ENCODE results near the gene INKA1.
"Not testable (repeated sequence)": the region's sequence is repeated elsewhere in the genome, so short reads cannot be mapped to it uniquely, and the experiment has no call there.

Gene INKA1

DNA sequence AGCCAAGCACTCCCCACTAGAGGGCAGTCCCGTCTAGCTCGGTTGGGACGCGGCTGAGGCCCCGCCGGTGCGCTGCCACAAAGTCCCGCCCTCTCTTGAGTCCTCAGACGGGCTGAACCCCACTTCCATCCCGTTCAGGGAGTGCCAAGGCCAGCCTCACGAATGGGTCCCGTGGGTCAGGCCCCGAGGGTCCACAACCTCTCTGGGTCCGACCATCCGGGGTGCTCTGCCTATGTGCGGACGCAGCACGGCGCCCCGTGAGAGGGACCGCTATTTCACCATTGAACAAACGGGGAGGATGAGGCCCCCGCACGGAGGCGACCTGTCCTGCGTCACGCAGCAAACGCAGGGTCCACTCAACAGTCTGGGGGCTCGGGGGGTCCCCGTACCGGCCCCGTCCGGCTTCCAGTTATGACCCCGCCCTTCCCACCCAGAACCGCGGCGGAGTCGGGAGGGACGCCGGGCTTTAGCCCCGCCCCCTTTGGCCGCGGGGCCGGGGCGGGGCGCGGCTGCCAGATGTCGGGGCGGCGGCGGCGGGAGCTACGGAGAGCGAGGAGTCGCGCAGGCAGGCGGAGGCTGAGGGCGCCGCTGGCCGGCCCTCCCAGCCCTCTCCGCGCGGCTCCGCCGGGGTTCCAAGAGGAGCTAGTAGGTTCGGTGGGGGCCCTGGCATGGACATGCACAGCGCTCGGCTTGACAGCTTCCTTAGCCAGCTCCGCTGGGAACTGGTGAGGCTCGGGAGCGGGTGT lies at the start of gene INKA1:
Gene INKA1 (plus strand): TSS at position 543 of the 746 bp plus-strand sequence. CDS start 132 bp downstream, at position 675.
- DNase-seq, result peak; percentile 80

DNA sequence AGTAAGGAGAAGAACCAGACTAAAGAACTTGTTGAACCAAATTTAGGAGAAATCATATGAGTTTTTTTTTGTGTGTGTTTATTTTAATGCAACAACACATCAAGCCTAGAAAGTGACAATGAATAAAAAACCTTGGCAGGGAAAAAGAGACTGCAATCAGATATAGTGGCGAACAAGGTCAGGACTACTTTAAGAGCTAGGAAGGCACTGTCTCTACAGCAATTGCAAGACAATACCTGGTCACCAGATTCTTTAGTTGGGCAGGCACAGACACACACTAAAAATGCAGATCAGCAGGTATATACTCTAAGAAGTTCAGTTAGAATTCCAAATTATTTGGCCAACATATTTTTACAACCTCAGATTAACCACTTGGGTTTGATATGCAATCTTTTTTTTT lies 48.5 kb upstream of the INKA1 start:
- no peak for DNase-seq

DNA sequence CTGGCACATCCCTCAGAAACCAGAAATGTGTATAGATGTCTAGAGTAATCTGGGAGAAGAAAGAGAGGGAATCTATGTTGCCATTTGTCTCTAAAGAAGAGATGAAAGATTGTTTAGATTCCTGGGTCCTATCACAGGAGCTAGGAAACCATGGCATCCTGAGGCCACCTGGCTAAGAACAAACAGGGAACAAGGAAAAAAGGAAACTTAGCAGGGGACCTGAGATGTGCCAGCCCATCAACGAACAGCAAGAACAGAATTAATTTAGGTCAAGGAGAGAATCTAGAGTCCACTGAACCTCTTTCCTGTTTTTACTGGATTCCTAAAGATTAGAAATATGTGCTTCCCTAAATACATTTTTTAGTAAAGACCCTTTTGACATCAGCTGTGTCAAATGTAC lies 47.0 kb upstream of the INKA1 start:
- no peak for DNase-seq

DNA sequence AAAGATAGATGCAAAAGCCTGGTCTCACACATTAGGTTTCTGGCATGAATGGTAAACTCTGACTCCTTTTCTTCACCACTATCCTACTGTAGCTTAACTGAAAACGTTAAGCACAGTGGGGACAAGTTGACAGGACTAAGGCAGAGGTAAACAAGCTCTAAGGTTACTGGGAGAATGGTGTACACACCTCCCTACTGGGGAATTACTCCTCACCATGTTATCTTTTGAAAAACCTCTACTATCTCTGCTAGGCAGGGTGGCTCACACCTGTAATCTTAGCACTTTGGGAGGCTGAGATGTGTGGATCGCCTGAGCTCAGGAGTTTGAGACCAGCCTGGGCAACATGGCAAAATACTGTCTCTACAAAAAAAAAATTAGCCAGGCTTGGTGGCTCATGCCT lies 45.9 kb upstream of the INKA1 start:
- no peak for DNase-seq

DNA sequence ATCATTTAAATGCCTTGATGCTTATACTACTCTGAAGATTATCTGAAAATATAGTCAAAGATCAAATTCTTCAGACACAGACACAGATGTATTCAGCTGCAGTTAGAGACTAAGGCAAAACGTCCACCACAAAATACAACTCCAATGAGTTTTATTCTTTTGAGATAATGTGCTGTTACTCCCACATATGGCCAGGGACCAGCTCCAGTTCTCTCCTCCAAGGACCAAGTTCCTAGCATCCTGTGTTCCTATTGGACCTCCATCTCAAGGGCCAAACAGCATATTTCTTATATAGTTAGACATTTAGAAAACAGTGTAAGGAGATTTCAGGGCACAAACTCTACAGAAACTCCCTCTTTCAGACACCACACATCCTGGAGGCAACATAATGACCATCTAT lies 43.8 kb upstream of the INKA1 start:
- DNase-seq, result no peak

DNA sequence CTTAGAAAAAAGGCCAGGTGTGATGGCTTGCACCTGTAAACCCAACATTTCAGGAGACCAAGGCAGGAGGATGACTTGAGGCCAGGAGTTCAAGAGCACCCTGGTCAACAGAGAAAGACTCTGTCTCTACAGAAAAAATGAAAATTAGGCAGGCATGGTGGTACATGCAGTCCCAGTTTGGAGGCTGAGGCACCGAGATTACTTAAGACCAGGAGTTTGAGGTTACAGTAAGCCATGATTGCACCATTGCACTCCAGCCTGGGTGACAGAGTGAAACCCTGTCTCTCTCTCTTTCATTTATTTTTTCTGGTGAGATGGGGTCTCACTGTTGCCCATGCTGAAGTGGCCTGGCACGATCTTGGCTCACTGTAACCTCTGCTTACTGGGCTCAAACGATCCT lies 41.4 kb upstream of the INKA1 start:
- DNase-seq, result no peak

DNA sequence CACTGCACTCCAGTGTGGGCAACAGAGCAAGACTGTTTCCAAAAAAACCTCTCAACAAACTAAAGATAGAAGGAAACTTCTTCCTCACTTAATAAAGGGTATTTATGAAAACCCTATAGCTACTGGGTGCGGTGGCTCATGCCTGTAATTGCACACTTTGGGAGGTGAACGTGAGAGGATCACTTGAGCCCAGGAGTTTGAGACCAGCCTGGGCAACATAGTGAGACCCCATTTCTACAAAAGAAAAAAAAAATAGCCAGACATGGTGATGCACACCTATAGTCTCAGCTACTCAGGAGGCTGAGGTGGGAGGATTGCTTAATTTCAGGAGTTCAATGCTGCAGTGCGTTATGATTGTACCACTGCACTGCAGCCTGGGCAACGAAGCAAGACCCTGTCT lies 39.1 kb upstream of the INKA1 start:
- no peak for DNase-seq

DNA sequence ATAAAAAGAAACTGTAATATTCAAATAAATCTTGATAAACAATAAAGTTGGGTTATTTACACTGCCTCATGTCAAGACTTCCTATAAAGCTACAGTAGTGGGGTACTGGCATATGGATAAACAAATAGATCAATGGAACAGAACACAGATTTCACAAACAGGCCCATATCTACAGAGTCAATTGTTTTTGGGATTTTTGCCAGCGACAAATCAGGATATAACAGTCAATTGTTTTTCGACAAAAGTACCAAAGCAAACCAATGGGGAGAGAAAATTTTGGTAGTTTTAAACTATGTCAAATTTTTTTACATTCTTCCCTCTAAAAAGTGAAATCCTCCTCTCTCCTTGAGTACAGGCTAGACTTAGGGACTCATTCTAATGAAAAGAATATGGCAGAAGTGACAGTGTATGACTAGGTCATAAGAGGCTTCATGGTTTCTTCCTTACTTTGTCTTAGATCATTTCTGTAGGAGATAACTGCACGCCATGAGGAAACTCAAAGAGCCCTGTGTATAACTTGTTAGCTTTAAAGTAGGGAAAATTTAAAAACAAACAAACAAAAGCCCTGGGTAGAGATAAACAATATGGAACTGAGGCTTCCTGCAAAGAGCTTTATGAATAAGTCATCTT lies 33.7 kb upstream of the INKA1 start:
- DNase-seq, result no peak

DNA sequence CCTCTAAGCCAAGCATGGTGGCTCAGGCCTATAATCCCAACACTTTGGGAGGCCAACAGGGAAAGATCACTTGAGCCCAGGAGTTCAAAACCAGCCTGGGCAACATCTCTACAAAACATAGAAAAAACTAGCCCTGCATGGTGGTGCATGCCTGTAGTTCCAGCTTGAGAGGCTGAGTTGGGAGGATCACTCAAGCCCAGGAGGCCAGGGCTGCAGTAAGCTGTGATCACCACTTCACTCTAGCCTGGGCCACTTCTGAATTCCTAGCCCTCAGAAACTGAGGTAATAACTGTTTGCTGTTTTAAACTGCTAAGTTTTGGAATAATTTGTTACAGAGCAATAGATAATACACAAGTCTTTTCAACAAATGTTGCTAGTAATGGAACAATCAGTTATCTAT lies 33.1 kb upstream of the INKA1 start:
- no peak for DNase-seq

DNA sequence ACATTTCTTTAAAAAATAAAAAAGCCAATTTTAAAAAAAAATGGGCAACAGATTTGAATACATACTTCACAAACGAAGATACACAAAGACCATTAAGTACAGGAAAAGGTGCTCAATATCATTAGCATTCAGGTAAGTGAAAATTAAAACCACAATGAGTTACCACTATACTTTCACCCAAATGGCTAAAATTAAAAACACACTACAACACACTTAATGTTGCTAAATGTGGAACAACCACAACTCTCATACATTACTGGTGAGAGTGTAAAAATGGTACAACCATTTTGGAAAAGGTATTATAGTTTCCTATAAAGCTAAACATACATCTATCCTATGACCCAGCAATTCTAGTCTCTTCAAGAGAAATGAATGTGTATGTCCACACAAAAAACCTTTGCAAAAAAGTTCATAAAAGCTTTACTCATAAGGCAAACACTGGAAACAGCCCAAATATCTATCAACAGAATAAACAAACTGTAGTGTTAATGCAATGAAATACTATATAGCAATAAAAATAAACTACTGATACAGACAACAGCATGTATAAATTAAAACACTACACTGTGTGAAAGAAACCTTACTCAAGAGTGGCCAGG lies 31.6 kb upstream of the INKA1 start:
- no peak for DNase-seq

DNA sequence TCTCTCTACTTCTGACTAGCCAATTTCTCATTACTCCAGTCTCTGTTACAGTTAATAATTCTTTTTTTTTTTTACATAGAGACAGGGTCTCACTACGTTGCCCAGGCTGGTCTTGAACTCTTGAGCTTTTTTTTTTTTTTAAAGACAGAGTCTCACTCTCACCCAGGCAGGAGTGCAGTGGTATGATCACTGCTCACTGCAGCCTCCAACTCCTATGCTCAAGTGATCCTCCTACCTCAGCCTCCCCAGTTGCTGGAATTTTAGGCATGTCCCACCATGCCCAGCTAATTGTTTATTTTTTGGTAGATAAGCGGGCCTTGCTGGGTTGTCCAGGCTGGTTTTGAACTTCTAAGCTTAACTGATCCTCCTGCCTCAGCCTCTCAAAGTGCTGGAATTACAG lies 30.4 kb upstream of the INKA1 start:
- no peak for DNase-seq

DNA sequence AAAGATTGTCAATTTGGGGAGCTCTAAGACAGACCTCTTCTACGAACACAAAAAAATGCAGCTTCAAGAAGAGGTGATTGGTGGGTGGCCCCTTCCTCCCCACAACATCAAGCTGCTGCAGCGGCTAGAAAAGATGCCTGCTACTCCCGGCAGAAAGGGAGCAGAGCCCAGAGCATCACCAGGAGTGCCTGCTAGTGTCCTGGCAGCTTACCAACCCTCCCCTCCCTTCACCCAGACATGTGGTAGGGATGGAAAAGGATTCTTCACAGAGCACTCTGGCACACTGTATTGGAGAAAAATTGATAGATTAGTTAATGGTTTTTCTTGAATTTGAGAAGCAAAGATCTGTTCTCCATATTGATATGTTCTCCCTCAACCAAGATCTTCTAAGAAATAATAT lies 27.5 kb upstream of the INKA1 start:
- no peak for DNase-seq

DNA sequence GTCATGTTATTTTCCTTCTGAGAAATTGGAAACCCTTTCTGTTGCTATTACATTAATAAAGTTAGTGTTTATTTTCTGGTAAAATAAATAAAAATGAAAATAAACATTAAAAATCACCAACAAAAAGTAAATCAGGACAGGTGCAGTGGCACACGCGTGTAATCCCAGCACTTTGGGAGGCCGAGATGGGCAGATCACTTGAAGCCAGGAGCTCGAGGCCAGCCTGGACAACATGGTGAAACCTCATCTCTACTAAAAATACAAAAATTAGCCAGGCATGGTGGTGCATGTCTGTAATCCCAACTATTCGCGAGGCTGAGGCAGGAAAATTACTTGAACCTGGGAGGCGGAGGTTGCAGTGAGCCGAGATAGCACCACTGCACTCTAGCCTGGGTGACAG lies 27.0 kb upstream of the INKA1 start:
- DNase-seq, result not testable (repeated sequence)

DNA sequence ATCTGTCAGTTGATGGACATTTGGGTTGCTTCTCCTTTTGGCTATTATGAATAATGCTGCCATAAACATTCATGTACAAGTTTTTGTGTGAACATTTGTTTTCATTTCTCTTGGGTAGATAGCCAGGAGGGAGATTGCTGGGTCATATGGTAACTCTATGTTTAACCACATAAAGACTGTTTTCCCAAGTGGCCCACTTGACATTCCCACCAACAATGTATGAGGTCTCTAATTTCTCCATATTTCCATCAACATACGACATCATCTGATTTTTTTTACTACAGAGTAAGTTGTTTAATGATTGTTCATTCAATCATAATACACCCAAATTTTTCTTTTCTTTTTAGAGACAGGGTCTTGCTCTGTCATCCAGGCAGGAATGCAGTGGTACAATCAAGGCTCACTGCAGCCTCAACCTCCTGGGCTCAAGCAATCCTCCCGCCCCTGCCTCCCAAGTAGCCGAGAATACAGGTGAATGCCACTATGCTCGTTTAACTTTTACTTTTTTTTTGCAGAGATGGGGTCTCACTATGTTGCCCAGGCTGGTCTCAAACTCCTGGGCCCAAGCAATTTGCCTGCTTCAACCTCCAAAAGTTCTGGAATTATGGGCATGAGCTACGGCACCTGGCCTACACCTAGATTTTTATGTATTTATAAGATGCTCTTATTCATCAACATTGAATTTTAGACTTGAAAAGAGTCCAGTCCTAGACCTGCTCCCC lies 23.5 kb upstream of the INKA1 start:
- DNase-seq, result no peak

DNA sequence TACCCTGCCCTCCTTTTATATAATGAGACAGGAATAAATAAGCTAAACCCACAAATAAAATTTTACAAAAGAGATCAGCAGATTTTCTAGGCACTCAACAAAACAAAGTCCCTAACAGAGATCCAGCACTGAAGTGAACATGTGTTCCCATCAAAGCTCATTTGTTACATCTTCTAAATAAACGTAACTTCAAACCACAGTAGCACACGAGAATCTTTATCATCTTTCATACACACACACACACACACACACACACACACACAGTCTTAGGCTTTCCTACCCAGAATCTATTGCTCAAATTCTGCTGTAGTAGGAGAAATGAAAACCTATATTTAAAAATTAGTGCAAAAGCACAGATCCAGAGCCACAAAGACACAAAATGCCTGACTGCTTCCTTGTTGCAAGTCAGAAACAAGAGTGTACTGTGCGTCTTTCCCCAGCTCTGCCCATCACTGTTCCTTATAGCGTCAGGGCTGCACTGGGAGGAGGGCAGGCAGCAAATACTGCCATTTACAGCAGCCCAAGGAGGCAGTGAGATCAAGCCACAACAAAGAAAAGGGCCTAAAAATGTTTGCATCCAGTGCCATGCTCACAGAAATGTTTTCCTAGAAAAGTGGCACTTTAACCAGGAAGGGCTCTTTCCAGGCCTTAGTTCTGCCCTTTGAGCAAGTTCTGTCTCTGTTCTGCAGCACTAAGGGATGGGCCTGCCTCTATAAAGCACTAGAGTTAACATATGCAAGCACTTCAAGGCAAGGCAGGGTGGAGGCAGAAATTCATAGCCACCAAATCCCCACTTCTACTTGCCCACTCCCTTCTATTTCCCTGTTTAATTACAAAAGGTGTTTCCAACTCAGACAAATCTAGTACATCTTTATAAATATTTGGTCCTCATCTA lies 22.7 kb upstream of the INKA1 start:
- no peak for DNase-seq

DNA sequence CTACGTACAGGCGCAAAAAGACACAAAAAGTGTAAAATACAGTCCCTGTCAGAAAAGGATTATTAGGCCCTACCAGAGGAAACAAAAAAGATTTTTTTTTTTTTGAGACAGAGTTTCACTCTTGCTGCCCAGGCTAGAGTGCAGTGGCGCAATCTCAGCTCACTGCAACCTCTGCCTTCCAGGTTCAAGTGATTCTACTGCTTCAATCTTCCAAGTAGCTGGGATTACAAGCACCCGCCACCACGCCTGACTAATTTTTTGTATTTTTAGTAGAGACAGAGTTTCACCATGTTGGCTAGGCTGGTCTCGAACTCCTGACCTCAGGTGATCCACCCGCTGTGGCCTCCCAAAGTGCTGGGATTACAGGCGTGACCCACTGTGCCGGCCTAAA lies 22.1 kb upstream of the INKA1 start:
- not testable (repeated sequence) for DNase-seq

DNA sequence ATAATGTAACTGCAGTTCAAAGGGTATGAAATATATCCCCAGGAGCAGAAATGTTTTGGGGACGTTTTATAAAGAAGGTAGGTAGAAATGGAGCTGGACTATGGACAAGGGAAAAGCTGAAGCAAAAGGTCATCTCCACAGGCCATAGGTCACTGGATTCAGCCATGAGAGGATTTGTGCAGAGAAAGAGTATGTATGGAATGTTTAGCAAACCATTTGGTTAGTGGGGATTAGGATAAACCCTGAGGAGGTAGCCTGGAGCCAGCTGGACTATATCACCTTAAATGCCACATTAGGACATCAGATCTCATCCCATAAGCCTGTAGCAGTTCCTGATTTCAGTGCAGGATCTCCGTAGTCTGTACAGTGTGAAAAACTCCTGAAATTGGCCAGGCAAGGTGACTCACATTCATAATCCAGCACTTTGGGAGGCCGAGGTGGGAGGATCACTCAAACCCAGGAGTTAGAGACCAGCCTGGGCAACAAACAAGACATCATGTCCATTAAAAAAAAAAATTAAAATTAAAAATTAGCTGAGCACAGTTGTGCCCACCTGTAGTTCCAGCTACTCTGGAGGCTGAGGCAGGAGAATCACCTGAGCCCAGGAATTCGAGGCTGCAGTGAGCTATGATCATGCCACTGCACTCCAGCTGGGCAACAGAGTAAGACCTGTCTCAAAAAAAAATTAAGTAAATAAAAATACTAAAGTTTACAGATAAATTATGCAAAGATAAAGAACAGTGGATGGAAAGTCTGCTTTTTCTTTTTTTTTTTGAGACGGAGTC lies 21.5 kb upstream of the INKA1 start:
- no peak for DNase-seq

DNA sequence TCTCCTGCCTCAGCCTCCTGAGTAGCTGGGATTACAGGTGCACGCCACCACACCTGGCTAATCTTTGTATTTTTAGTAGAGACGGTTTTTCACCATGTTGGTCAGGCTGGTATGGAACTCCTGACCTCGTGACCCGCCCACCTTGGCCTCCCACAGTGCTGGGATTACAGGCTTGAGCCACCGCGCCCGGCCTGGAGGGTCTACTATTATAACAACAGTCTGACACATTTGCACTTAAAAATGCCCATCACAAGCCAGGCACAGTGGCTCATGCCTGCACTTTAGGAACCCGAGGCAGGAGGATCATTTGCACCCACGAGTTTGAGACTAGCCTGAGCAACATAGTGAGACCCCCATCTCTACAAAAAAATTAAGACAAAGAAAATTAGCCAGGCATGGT lies 20.8 kb upstream of the INKA1 start:
- DNase-seq, result not testable (repeated sequence)

DNA sequence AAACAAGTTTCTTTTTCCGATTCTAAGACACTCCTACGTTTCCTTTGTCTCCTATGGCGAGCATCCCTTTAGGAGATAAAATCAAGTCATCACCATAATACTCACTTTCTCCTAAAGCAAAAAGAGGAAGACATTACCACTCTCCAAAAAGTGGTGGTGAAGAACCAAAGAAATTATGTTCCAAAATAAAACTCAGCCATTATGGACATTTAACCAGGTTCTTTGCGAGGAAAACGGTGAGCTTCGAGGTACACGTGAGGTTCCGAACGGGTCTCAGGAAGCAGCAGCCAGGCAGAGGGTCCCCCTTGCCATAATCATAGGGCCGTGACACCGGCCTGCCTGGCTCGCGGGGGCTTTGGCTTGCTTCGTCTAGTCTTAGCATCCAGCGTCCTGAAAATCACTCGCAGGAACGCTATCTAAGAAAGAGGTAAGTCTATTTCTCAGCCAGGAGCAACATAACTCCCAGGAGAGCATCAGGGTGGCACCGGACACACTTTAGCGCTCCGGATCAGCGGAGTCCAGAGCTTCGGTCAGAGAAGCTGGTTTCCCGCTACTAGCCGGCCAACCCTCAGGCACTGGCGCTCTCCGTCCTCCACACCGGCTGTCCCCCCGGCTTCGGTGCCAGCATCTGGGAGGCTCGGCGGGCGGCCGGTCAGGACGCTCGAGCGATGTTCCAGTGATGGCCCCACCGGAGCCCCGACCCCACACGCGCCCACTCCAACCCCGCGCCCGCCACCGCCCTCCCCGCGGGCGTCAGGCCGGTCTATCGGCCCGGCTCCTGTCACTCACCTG lies 17.3 kb upstream of the INKA1 start:
- DNase-seq, result peak; percentile 47

DNA sequence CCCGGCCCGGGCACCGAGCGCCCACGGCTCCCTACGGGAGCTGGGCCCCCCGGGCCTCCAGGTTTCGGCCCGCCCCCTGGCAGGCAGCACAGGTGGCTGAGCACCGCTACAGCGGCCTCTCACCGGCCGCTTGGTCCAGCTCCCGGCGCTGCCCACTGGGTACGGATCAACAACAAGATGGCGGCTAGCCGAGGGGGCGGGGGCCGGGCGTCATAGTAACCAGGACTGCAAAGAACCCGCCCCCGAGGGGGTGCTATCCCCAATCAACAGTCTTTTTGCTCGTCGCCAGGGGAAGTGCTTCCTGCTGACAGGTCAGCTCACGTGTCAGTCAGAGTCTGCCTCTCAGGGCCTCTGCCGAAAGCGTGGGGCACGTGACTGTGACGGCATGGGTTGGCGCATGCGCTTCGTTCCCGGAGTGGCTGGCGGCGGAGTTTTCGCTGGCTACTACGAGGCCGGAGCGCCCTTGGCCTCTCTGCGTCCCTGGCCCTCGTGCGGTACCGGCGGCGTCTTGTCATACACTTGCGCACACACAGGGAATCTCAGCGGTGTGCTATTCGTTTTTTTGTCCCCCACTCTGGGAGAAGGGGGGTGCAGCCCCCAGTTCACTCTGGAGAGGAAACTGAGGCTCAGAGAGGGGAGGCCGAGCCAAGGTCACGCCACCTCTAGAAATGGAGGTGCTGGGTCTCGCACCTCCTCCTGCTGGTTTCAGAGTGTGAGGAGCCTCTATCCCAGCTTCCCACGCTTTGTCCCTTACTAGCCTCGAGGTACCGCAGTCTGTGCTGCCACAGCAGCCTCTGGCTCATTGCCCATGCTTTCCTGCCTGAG lies 16.5 kb upstream of the INKA1 start, which contains the start of gene IP6K1:
Gene IP6K1 (minus strand): TSS at position 186 of the 825 bp plus-strand sequence. CDS start 38,502 bp downstream, outside the sequence.
- peak; percentile 96 for DNase-seq
